GM12891 (cell line): ENCODE data around the gene CNIH3.

Experiments used
- PAX5 ChIP-seq: IDR thresholded peaks from 2 replicates; pipeline ENCODE4 v1.6.1; 2011; ENCODE audit warnings: low read length, moderate library complexity, mild to moderate bottlenecking; ENCODE audit not compliant: insufficient read depth, severe bottlenecking
- POLR2A ChIP-seq: IDR thresholded peaks from 2 replicates; pipeline ENCODE4 v1.6.1; 2011; ENCODE audit warnings: low read depth, low read length, control low read depth
- POLR2AphosphoS5 ChIP-seq: IDR thresholded peaks from 2 replicates; pipeline ENCODE4 v1.6.1; 2011; ENCODE audit warnings: low read depth, low read length, control low read depth
- SPI1 ChIP-seq: IDR thresholded peaks from 2 replicates; pipeline ENCODE4 v1.6.1; 2011; ENCODE audit warnings: low read depth, low read length, control low read depth
- TAF1 ChIP-seq: IDR thresholded peaks from 2 replicates; pipeline ENCODE4 v1.6.1; 2011; ENCODE audit warnings: low read depth, low read length, control low read depth

- TF ChIP-seq SPI1 = no peak
- TF ChIP-seq POLR2A = no peak
- TF ChIP-seq POLR2AphosphoS5 = no peak
- no peak for TF ChIP-seq TAF1
- TF ChIP-seq PAX5 = no peak
These were observed 53.3 kb downstream of the CNIH3 start for GRCh38 chr1:224669403-224669802.
